Frontal cortex (tissue), 4 donors: Measurements from ENCODE around the gene PARN. TPM values are rescaled to one million over a fixed set of nuclear protein-coding genes. Genes with fewer than 3 reads are reported as not detected.
A peak's percentile ranks its signal among the peaks of the same experiment; 100 is the strongest.
"Not testable (repeated sequence)": the region's sequence is repeated elsewhere in the genome, so short reads cannot be mapped to it uniquely, and the experiment has no call there.

Experiments
- DNase-seq, 2 donors: peaks; one replicate each; pipeline ENCODE4 v3.0.0; 2012; ENCODE audit warnings: low spot score in 2 of 2
- FAIRE-seq: peaks from 2 replicates; lab custom pipeline; 2012; peaks lifted over from hg19 to GRCh38; lab: Jason Lieb, UNC
- total RNA-seq: library from RNA; depleted of rRNA; stranded (reverse); fragments of >200 nt; gene quantifications from one replicate; pipeline ENCODE4 v1.2.3, GENCODE V29; 2014
- donor health status: control.
- donor health status: control.
- donor health status: control.

Gene PARN
- total RNA-seq, 1 donor from 2014 or later: 30.2 TPM

- no peak for FAIRE-seq
Observed at GRCh38 chr16:14419817-14420216, 210.2 kb downstream of the PARN start.

GRCh38 chr16:14418795-14419225 lies 211.2 kb downstream of the PARN start:
- FAIRE-seq (no peak), DNase-seq (no peak)

More at GRCh38 chr16:14419817-14420216, 210.2 kb downstream of the PARN start:
- DNase-seq: no peak

DNA sequence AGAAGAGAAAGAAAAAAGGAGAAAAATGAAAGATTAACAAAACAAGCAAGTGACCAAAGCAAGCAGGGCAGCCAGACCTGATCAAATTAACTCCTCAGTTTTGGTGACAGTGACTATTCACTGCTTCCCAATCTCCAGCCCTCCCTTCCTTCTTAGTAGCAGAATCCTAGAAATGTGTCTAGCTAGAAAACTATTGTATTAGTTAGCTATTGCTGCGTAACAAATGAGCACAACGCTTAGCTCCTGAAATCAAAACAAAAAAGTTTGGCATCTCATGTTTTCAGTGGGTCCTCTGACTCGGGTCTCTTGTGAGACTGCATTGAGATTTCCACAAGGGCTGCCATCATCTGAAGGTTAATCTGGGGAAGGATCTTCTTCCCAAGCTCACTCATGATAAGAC lies 213.9 kb downstream of the PARN start:
- DNase-seq (no peak), FAIRE-seq (no peak)

DNA sequence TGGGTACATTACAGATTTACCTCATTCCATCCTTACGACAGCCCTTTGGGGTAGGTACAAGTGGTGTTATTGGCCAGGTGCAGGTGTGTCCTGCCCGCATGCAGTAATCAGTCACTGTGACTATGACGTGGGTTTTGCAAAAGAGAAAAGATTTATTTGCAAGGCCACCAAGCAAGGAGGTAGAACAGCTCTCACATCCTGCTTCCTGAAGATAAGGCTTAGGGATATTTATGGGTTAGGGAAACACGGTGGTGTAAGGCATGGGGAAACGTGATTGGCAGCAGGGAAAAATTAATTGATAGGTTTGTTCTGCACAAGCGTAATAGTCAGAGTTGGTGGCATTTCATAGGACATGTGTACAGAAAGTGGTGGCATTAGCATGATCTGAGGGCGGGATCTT lies 214.8 kb downstream of the PARN start:
- DNase-seq (no peak), FAIRE-seq (no peak)

GRCh38 chr16:14409563-14409962 lies 220.5 kb downstream of the PARN start:
- no peak for FAIRE-seq
- DNase-seq: no peak

DNA sequence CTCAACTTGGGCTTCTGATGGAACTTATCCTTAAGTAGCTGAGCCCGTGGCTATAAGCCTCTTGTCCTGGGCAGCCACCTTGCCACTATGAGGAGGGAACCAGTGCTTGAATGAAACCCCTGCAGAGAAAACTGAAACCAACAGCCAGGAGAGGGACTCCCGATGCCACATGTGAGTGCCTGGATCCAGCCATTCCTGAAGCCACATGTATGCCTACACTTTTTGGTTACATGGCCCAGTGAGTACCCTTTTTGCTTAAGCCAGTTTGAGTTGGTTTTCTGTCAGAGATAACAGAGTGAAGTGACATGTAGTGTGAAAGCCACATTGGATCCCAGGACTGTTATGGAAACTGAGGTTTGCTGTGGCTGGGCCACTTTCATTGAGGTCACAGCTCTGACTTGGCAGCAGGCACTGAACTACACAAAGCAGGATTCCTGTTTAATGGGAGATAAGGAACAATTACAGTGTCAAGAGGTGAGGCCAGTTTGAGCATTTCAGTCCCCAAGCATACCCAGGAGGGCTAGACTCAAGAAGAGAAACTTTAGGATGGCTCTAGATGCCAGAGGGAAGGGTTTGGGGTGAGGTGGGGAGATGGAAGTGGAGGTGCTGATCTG lies 222.2 kb downstream of the PARN start:
- FAIRE-seq (no peak), DNase-seq (no peak)

DNA sequence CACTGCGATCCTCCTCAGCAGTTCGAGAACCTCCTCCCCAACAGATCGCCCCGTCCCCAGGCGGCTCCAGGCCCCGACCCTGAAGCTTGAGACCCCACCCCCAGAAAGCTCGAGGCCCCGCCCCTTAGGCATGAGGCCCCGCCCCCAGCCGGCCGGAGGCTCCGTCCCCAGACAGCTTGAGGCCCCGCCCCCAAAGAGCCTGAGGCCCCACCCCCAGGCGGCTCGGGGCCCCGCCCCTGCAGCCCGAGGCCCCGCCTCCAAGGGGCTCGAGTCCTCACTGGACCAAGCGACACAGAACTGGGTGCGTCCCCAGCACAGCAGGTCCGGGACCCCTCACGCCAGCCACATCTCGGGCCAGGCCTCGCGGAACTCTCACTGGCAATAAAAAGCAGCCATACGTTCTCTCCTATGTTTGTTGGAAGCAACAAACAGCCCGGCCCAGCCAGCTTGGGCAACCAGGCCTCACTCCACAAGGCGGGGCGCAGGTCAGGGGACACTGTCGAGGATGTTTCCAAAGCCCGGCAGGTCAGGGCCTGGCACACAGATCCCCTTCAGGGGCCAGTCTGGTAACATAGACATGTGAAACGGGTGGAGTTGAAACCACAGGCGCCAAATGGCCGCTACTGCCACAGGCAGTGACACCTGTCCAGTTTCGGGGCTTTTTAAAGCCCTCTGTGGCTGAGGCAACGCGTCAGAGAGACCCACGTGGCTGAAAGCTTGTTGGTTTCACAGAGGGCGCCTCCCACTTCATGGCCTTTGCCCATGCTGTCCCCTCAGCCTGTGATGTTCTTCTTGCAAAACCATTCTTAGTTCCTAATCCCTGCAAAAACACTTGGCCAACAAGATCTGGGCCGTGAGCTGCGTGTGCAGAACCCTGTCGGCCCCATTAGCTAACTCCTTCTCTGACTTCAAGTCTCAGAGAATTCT lies 224.2 kb downstream of the PARN start:
- DNase-seq (peak in 1 of 2 donors; percentile 22), FAIRE-seq (no peak)

DNA sequence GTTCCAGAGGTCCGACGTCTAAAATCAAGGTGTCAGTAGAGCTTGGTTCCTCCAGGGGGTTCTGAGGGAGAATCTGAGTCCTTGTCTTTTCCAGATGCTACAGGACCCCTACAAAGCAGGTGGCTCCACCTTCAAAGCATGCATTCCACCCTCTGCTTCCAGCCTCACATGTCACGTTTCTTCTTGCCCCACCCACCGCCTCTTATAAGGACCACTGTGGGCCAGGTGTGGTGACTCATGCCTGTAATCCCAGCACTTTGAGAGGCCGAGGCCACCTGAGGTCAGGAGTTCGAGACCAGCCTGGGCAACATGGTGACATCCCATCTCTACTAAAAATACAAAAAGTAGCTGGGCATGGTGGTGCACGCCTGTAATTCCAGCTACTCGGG lies 227.1 kb downstream of the PARN start:
- not testable (repeated sequence) for FAIRE-seq, DNase-seq

- not testable (repeated sequence) for FAIRE-seq, DNase-seq
Observed at GRCh38 chr16:14402114-14403000, 227.7 kb downstream of the PARN start.

GRCh38 chr16:14401711-14402061 lies 228.4 kb downstream of the PARN start:
- DNase-seq, FAIRE-seq: not testable (repeated sequence)

DNA sequence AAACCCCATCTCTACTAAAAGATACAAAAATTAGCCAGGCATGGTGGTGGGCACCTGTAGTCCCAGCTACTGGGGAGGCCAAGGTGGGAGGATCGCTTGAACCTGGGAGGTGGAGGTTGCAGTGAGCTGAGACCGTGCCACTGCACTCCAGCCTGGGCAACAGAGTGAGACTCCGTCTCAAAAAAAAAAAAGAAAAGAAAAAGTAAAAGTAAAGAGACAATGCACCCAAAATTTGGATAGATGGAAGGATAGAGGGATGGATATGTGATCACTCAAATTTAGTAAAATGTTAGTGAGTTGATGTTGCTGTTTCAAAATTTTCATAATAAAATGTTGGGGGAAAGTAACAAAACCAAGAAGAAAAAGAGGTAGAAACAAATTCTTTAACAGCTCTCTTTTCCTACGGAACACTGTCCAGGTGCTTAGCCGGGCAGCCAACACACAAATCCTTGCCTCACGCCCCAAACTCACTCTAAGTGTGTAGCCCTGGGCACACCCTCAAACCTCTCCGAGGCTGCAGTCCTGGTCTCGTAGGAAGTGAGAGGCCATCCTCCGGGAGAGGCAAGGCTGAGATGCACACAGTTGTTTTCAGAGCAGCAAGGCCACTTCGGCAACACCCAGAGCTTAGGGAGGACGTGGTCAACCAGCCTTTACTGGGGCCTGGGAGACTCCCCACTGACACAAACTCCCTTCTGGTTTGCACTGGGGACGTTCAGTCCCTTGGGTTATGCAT lies 228.9 kb downstream of the PARN start:
- DNase-seq, FAIRE-seq: not testable (repeated sequence)

DNA sequence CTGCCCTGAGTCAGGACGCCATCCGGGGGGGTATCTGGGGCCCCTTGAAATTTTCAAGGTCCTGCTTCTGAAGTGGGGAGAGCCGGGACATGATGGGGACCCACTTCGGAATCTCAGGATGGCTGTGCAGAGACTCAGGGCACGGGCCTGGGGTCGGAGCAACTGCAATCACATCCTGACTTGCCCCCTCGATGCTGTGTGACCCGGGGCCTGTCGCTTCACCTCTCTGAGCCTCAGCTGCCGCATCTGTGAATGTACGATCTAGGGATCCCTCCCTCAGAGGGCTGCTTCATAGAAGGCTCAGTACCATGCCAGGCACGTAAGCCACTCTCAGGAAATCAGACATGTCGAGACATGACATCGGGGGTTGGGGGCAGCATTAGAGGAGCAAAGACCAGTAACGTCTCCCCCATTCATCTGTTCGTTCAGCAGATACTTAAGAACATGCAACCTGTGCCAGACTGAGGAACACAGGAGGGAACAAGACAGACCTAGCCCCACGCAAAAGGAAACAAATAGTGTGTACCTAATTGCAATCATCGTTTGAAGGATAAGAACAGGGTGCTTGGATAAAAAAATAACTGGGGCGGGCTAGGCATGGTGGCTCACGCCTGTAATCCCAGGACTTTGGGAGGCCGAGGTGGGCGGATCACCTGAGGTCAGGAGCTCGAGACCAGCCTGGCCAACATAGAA lies 229.6 kb downstream of the PARN start:
- DNase-seq (no peak), FAIRE-seq (no peak)

GRCh38 chr16:14399378-14400284 lies 230.4 kb downstream of the PARN start:
- DNase-seq: peak in 1 of 2 donors; percentile 39

GRCh38 chr16:14398014-14398717 lies 231.9 kb downstream of the PARN start:
- FAIRE-seq (no peak), DNase-seq (no peak)

More at GRCh38 chr16:14399378-14400284, 230.4 kb downstream of the PARN start:
- no peak for FAIRE-seq

- not testable (repeated sequence) for FAIRE-seq, DNase-seq
Observed at GRCh38 chr16:14395710-14396304, 234.3 kb downstream of the PARN start.

GRCh38 chr16:14394834-14395233 lies 235.2 kb downstream of the PARN start:
- DNase-seq (no peak), FAIRE-seq (no peak)

DNA sequence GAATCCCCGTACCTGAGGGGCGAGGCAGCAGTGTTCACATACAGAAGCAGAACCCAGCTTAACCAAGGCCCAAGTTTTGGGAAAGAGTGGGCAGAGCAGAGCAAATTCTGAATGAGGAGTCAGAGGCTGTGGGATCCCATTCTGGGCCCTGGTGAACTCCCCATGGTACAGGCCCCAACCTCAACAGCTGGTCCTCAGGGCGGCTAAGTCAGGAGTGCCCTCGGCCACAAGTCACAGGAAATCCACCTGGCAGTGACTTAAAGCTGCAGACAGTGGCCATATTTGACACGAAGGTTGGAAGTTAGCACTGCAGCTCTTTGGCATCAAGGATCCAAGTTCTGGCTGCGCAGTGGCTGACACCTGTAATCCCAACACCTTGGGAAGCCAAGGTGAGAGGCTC lies 237.1 kb downstream of the PARN start:
- no peak for FAIRE-seq
- DNase-seq: no peak
